DOHH2 (cell line): ENCODE data around the gene TCOF1.

Experiments used
- CTCF ChIP-seq: fragments of 200-600 bp; sonication (generic); IDR thresholded peaks from one replicate; pipeline ENCODE4 v1.5.1; 2014; ENCODE audit warnings: antibody characterized with exemption, mild to moderate bottlenecking, low read depth, low read length; ENCODE audit not compliant: poor library complexity, severe bottlenecking
- EZH2phosphoT487 ChIP-seq: fragments of 200-600 bp; sonication (generic); IDR thresholded peaks from 2 replicates; pipeline ENCODE4 v1.6.1; 2017; ENCODE audit warnings: borderline replicate concordance, mild to moderate bottlenecking, antibody characterized with exemption, low read length, moderate library complexity, mixed read lengths

GRCh38 chr5:150364004-150364403, 6.5 kb downstream of the TCOF1 start:
- TF ChIP-seq CTCF (no peak), EZH2phosphoT487 (no peak)
